HepG2 (cell line): ENCODE data around the gene FGD4. TPM values are rescaled to one million over a fixed set of nuclear protein-coding genes. Genes with fewer than 3 reads are reported as not detected.

Source experiments
- ARID2 ChIP-seq: sonication (generic); formaldehyde crosslinking; IDR thresholded peaks from 2 replicates; pipeline ENCODE4 v1.8.1; 2022; ENCODE audit warnings: mild to moderate bottlenecking, missing genetic modification reagents, borderline replicate concordance
- ATF3 ChIP-seq: sonication (generic); formaldehyde crosslinking; IDR thresholded peaks from 2 replicates; pipeline ENCODE4 v1.4.0; 2020; ENCODE audit warnings: missing genetic modification reagents
- CCDC6 ChIP-seq: sonication (generic); formaldehyde crosslinking; IDR thresholded peaks from 2 replicates; pipeline ENCODE4 v1.8.1; 2022; ENCODE audit warnings: mild to moderate bottlenecking, missing genetic modification reagents, moderate library complexity
- ETV5 ChIP-seq: IDR thresholded peaks from 2 replicates; pipeline ENCODE4 v1.6.1; 2018; ENCODE audit warnings: missing biosample characterization, missing genetic modification reagents, inconsistent platforms, borderline replicate concordance
- FOSL2 ChIP-seq: sonication (generic); formaldehyde crosslinking; IDR thresholded peaks from 2 replicates; pipeline ENCODE4 v1.4.0; 2020; ENCODE audit warnings: missing genetic modification reagents
- GATAD2A ChIP-seq: IDR thresholded peaks from 2 replicates; pipeline ENCODE4 v1.6.1; 2016
- KMT2A ChIP-seq: sonication (generic); formaldehyde crosslinking; IDR thresholded peaks from 2 replicates; pipeline ENCODE4 v1.4.0; 2020; ENCODE audit warnings: missing genetic modification reagents
- MTA3 ChIP-seq: sonication (generic); formaldehyde crosslinking; IDR thresholded peaks from 2 replicates; pipeline ENCODE4 v1.4.0; 2020; ENCODE audit warnings: missing genetic modification reagents
- NCOA2 ChIP-seq: sonication (generic); formaldehyde crosslinking; IDR thresholded peaks from 2 replicates; pipeline ENCODE4 v1.8.0; 2022; ENCODE audit warnings: inconsistent platforms
- PAX8 ChIP-seq: sonication (generic); formaldehyde crosslinking; IDR thresholded peaks from 2 replicates; pipeline ENCODE4 v1.8.0; 2022; ENCODE audit warnings: mild to moderate bottlenecking, missing genetic modification reagents, borderline replicate concordance
- PITX1 ChIP-seq: sonication (generic); formaldehyde crosslinking; IDR thresholded peaks from 2 replicates; pipeline ENCODE4 v1.5.1; 2020; ENCODE audit warnings: mild to moderate bottlenecking, missing genetic modification reagents
- SAFB2 ChIP-seq: sonication (generic); formaldehyde crosslinking; IDR thresholded peaks from 2 replicates; pipeline ENCODE4 v1.5.1; 2020; ENCODE audit warnings: missing genetic modification reagents, low read depth, mild to moderate bottlenecking, borderline replicate concordance
- SMAD1 ChIP-seq: sonication (generic); formaldehyde crosslinking; IDR thresholded peaks from 2 replicates; pipeline ENCODE4 v1.4.0; 2020; ENCODE audit warnings: missing genetic modification reagents, low read depth, mild to moderate bottlenecking, borderline replicate concordance
- SMYD3 ChIP-seq: sonication (generic); formaldehyde crosslinking; IDR thresholded peaks from 2 replicates; pipeline ENCODE4 v1.8.1; 2023; ENCODE audit warnings: mild to moderate bottlenecking, missing genetic modification reagents
- TAF15 ChIP-seq: fragments of 200-400 bp; formaldehyde crosslinking; IDR thresholded peaks from one replicate; pipeline ENCODE4 v1.6.1; 2018; ENCODE audit warnings: mild to moderate bottlenecking, low read depth, low read length; ENCODE audit not compliant: poor library complexity, severe bottlenecking
- TERF1 ChIP-seq: sonication (generic); formaldehyde crosslinking; IDR thresholded peaks from 2 replicates; pipeline ENCODE4 v1.8.0; 2022; ENCODE audit warnings: mild to moderate bottlenecking, missing genetic modification reagents, moderate library complexity
- TRIM24 ChIP-seq: sonication (generic); formaldehyde crosslinking; IDR thresholded peaks from 2 replicates; pipeline ENCODE4 v1.8.0; 2022; ENCODE audit warnings: mild to moderate bottlenecking, missing genetic modification reagents
- ZFP37 ChIP-seq: sonication (generic); formaldehyde crosslinking; IDR thresholded peaks from 2 replicates; pipeline ENCODE4 v1.4.0; 2020; ENCODE audit warnings: missing genetic modification reagents, borderline replicate concordance
- ZFP62 ChIP-seq: sonication (generic); formaldehyde crosslinking; IDR thresholded peaks from 2 replicates; pipeline ENCODE4 v1.4.0; 2020; ENCODE audit warnings: missing genetic modification reagents
- ZNF205 ChIP-seq: IDR thresholded peaks from 2 replicates; pipeline ENCODE4 v1.6.1; 2018; ENCODE audit warnings: missing biosample characterization, missing genetic modification reagents
- ZNF256 ChIP-seq: sonication (generic); formaldehyde crosslinking; conservative IDR thresholded peaks from 2 replicates; pipeline ENCODE4 v1.4.0; 2020; ENCODE audit warnings: missing genetic modification reagents
- ZNF530 ChIP-seq: sonication (generic); formaldehyde crosslinking; IDR thresholded peaks from 2 replicates; pipeline ENCODE4 v1.5.0; 2020; ENCODE audit warnings: low read depth, mild to moderate bottlenecking, missing genetic modification reagents
- ZNF704 ChIP-seq: sonication (generic); formaldehyde crosslinking; IDR thresholded peaks from 2 replicates; pipeline ENCODE4 v1.8.1; 2023; ENCODE audit warnings: mild to moderate bottlenecking, inconsistent platforms, moderate library complexity, missing genetic modification reagents, borderline replicate concordance
- ZNF724P ChIP-seq: sonication (generic); formaldehyde crosslinking; IDR thresholded peaks from 2 replicates; pipeline ENCODE4 v1.8.0; 2022; ENCODE audit warnings: missing genetic modification reagents, borderline replicate concordance
- ZNF788 ChIP-seq: sonication (generic); formaldehyde crosslinking; IDR thresholded peaks from 2 replicates; pipeline ENCODE4 v1.5.0; 2020; ENCODE audit warnings: mild to moderate bottlenecking, missing genetic modification reagents, borderline replicate concordance
- polyA plus RNA-seq, 8 experiments: library from polyadenylated mRNA; depleted of rRNA in 3 of 8; stranded (reverse) in 7 of 8; unstranded in 1 of 8; fragments of >200 nt; fragmentation: Illumina TruSeq in 4 of 8; extraction: Trizol in 4 of 8; gene quantifications; 2 replicates each; pipeline versions ENCODE4 v1.2.1 to v1.2.3, GENCODE V29; 2011 to 2016; ENCODE audit warnings: low read depth in 4 of 8, missing spikeins in 1 of 8, mixed read lengths in 1 of 8; ENCODE audit not compliant: insufficient read depth in 1 of 8
- total RNA-seq, 5 experiments: library from RNA; depleted of rRNA; stranded (reverse); fragments of >200 nt; fragmentation: Illumina TruSeq; extraction: Trizol; gene quantifications; 2 replicates each; pipeline ENCODE4 v1.2.3, GENCODE V29; 2016; ENCODE audit warnings: low read depth in 1 of 5
- TF ChIP-seq, protein P1 (sequence below): IDR thresholded peaks from 2 replicates; pipeline ENCODE4 v1.6.1; 2016; ENCODE audit warnings: mild to moderate bottlenecking, missing biosample characterization, missing genetic modification reagents

Gene FGD4
- total and polyA plus RNA-seq, 2 of the 13 experiments (the other 11 are each of a cell fraction or from before 2014, with no cell fraction given): 4.6 to 6.6 TPM

GRCh38 chr12:32399370-32400113 is at the start of gene FGD4 (continued):
- TF ChIP-seq CCDC6 (CRISPR knock-in tag) (peak; percentile 65; the same call in 1 of the 2 replicates), SMAD1 (CRISPR knock-in tag) (0 out of 2 replicates have a peak, but pooled peaks have one; percentile 44), ZNF530 (CRISPR knock-in tag) (no peak), SAFB2 (CRISPR knock-in tag) (no peak), MTA3 (CRISPR knock-in tag) (no peak), ZFP62 (CRISPR knock-in tag) (no peak), KMT2A (CRISPR knock-in tag) (no peak), FOSL2 (CRISPR knock-in tag) (no peak; the same call in 1 of the 2 replicates), TERF1 (CRISPR knock-in tag) (no peak), ETV5 (no peak; the same call in 1 of the 2 replicates), NCOA2 (CRISPR knock-in tag) (no peak), PITX1 (CRISPR knock-in tag) (no peak), ZNF205 (CRISPR knock-in tag) (peak; percentile 71; the same call in 1 of the 2 replicates), ATF3 (CRISPR knock-in tag) (no peak), ZNF788 (CRISPR knock-in tag) (peak; percentile 68; the same call in 1 of the 2 replicates), ZNF256 (CRISPR knock-in tag) (no peak), ZNF704 (CRISPR knock-in tag) (no peak), PAX8 (CRISPR knock-in tag) (no peak), SMYD3 (no peak), ZFP37 (CRISPR knock-in tag) (no peak), ZNF724P (CRISPR knock-in tag) (peak; percentile 70; the same call in 1 of the 2 replicates), ARID2 (CRISPR knock-in tag) (no peak), TAF15 (no peak), TRIM24 (CRISPR knock-in tag) (no peak), GATAD2A (CRISPR knock-in tag) (peak; percentile 11; the same call in 1 of the 2 replicates)
- TF ChIP-seq, protein P1, sequence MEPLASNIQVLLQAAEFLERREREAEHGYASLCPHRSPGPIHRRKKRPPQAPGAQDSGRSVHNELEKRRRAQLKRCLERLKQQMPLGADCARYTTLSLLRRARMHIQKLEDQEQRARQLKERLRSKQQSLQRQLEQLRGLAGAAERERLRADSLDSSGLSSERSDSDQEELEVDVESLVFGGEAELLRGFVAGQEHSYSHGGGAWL (CRISPR knock-in tag): peak; percentile 32; the same call in 1 of the 2 replicates
